GM18861 (cell line): ENCODE results near the gene PFKFB2.

Experiments
- ATAC-seq: cut with Tn5 transposase; IDR thresholded peaks from one replicate; pipeline ENCODE4 v1.9.1; 2021; ENCODE audit not compliant: unreplicated experiment

Gene PFKFB2

DNA sequence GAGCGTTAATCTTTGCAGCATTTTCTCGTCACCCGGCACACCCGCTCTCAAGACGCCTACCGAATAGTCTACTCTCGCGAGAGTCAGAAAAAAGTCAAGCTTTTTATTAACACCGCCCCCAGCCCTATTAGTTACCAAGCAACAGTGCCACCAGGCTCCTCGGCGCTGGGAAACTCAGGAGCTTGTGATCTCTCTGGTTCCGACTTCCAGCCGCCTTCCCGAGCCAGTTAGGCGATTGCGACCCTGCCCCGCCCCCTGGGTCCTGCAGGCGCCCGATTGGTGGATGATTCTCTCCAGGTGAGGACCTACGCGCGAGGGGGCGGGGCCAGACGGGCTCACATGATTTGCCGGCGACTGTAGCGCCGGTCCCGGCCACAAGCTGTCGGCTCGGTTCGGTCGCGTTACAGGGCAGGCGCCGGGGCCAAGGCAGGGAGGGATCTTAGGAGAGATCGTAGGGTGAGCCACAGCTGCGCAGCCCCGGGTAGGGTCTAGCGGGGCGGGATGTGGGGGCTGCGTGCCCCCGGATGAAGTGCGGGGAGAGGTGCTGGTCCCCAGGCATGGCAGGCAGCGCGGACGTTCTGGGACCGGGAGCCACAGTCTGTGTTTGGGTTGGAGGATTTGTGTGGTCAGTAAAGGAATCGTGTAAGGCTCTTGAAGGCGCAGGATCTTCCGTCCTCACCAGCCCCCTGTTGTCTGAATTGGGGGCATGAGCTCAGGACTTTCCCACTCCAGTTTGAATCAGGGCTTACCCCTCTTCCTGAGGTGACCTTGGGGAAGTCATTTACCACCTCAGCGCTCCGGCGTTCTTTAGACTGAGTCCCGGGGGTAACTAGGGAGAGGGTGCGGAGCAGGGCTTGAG, at the start of gene PFKFB2:
PFKFB2 (plus strand) TSS at position 365 of the 859 bp plus-strand sequence. CDS start 1,443 bp downstream, outside the sequence.
- peak; percentile 53 for ATAC-seq

DNA sequence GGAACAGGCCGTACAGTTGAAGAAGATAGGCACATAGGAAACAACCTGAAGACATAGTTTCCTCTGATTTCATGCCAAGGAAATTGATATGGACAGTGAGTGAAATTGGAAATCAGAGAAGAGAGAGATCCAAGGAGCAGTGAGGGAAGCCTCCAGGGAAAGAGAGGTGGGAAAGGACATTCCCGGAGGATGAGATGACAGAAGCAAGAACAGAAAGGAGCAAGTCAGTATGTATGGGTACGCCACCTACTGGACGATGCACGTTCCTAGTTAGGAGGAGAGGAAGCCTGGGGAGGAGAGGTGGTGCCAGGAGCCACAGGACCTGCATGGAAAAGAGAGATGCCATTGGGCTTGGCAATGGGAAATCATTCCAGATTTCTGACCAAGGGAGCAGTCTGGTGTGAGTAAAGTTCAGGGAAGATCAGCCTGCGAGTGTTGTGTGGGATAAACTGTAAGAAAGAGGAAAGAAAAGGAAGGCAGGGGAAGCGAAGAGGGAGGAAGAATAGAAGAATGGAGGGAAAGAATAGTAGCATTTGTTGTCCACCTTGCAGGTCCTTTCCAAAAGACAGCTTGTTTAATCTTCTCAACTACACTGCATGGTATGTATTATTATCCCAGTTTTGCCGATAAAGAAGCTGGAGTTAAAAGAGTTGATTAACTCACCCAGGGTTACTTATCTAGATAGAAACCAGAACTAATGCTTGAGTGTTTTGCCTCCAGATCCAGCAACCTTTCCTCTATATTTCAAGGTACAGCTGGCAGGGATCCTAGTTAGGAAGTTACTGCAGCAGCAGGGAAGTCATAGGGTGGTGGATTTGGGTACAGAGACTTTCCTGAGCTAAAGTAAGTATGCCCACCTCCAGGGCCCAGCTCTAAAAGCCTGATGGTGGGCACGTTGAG, 47.9 kb upstream of the PFKFB2 start:
- no peak for ATAC-seq

DNA sequence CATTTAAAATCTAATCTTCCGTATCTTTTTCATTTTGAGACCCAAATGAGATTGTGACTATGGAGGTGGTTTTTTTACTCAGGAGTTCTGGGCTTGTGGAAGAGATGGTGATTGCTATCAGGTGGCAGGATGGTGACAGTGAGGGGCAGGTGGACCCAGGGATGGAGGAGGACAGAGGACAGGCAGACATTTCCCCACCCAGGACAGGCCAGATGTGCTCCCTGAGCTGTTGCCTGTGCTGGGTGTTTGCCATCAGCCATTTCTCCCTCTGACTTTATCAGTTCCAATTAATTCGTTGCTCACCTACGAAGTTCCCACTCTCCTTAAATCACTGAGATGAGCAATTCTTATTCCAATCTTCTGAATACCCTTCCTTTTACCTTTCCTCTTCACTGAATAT, 47.0 kb upstream of the PFKFB2 start:
- no peak for ATAC-seq

DNA sequence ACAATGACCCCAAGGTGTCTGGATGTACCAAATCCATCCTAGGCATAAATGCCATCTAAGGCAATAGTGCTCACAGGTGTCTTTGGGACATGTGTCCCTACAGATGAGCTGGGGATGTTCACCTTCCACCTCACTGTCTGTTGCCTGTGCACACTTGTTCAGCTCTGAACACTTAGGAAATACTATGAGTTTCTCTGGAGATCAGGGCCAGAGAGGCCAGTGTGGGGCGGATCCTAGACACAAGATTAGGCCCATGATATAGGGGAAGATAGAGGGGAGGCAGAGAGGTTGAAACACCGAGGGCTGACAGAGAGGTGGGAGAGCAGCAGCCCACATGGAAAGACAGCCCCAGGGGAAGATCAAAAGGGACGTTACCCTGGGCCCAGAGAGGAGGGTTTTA, 46.2 kb upstream of the PFKFB2 start:
- ATAC-seq, result no peak

DNA sequence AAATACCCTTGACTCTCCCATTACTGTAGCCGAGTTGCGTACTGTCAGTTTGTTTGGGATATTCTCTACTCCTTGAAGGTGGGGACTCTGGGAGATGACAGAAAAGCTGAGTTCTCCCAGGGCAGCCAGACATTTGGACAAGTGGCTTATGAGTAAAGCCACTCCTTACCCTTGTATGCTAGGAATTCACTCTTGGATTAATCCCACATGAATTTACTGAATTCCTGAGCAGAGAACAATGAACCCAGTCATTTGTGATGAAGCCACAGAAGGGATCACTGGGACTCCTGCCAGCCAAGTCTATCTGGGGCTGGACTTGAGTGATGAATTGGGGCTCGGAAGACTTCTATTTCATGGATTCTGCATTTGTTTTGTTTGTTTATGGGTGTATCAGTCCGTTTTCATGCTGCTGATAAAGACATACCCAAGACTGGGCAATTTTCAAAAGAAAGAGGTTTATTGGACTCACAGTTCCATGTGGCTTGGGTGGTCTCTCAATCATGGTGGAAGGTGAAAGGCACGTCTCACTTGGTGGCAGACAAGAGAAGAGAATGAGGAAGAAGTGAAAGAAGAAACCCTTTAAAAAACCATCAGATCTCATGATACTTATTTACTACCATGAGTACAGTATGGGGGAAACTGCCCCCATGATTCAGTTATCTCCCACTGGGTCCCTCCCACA, 45.6 kb upstream of the PFKFB2 start:
- ATAC-seq, result no peak

DNA sequence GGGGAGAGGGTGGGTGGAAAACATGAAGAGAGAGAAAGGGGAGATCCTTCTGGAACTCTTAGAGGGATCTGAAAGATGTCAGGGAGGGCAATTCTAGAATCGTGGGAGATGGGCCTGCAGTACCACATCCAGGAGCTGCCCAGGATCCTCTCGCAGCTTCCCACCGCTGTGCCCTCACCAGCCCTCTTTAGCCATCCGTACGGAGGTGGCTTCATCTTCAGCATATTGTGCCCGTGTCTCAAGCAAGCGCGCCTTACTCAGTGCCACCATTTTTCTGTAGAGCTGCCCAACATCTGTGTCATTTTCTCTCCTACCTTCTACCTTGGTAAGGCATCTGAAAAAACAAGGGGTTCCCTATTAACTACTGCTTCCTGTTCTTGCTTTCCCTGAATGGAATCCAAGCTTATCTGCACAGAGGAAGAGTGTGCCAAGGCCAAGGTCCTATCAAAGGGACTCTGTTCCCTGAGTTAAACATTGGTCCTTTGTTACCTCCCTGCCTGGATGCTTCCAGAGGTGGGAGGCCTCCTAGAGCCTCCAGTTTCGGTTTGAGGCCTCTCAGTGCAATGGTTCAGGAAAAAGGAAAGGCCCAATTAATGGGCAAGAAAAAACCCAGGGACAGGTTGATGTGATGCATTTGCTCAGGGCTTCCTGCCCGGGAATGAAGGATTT, 43.8 kb upstream of the PFKFB2 start:
- no peak for ATAC-seq

DNA sequence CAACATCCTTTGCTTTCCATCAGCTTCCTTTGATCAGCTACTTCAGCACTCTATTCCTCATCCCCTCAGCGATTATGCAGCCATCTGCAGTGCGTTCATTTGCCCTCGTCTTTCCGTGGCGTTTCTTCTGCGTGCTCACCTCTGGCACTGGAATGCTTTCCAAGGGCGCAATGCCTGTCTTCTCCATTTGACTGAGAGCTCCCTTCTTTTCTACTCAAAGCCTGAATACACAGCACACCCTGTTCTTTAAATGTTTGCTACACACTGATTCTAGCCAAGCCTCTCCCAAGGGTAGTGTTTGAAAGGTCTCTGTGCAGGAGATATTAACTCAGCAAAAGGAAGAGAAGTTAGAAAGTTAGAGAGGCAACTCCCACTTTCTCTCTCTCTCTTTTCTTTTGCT, 43.1 kb upstream of the PFKFB2 start:
- no peak for ATAC-seq

DNA sequence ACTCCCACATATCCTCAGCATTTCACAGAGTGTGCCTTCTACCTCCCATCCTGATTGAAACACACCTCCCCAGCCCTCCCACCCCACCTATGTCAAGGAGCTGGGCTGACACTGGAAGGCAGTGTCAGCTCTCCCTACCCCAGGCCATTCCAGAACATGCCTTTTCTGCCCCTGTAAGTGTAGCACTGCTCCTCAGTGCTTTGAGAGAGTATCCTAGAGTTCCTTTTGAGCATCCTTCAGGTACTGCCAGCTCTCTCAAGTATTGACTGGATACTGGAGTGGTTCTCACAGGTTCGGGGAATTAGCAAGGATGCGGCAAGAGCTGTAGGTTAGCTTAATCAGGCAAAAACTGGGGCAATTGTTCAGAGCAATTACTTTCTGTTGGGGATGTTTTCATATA, 42.3 kb upstream of the PFKFB2 start:
- ATAC-seq, result no peak

DNA sequence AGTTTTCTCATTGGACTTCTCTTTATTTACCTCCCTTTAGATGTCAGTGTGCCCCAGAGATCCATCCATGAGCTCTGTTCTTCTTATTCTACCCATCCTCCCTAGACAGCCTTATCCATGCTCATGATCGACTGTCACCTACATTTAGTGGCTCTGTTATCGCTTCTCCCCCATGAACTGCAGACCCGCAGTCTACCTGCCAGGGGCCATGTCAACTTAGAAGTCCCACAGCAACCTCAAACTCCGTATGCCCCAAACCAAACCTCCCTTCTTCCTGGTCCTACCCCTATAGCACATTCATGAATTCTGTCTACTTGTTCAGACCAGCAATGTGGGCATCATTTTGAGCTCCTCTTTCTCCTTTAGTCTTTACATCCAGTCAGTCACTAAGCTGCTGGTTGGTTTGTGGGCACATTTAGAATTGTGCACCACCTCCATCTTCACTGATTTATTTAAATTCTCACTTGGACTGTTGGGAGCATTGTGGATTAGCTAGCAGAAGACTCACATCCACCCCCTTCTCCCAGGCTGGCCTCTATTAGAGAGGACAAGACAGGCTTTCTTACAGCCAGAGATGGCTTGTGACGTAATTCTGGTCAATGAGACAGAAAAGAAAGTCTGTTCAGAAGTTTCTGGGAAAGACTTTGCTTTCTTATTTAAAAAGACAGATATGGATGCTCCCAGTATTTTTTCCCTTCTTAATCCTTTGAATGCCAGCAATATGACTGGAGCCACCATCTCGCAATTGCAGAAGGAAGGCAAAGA, 39.6 kb upstream of the PFKFB2 start:
- ATAC-seq, result no peak

DNA sequence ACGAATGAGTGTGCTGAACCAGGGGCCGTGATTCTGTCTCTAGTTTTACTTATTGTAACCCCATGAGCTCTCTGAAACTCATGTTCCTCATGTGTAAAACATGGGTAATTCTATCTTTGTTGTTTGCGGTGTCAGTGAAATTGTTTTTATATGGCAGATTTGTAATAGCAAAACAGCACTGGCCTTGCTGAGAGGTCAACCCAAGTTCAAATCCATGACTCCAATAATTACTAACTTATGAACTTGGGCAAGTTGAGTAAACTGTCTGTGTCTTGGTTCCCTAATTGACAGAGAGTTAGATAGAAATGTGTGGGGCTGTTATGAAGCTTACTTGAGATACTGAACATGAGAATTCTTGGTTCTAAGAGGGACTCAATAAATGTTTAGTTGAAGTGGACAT, 38.3 kb upstream of the PFKFB2 start:
- ATAC-seq, result no peak

DNA sequence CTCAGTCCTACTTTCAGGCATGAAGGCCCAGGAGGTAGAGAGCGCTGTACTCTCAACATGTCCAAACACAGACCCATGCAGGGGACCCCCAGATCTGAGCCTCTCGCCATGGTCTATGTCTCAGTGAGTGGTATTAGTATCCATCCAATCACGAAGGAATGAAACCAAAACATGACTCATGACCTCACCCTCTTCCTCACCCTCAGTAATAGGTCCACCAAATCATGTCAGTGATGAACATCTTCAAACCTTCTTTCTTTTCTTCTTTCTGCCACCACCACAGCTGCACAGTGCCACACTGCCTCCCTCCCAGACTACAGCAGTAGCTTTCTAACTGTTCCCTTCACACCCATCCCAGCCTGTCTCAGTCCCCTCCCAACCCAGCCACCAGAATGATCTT, 37.3 kb upstream of the PFKFB2 start:
- ATAC-seq, result no peak

DNA sequence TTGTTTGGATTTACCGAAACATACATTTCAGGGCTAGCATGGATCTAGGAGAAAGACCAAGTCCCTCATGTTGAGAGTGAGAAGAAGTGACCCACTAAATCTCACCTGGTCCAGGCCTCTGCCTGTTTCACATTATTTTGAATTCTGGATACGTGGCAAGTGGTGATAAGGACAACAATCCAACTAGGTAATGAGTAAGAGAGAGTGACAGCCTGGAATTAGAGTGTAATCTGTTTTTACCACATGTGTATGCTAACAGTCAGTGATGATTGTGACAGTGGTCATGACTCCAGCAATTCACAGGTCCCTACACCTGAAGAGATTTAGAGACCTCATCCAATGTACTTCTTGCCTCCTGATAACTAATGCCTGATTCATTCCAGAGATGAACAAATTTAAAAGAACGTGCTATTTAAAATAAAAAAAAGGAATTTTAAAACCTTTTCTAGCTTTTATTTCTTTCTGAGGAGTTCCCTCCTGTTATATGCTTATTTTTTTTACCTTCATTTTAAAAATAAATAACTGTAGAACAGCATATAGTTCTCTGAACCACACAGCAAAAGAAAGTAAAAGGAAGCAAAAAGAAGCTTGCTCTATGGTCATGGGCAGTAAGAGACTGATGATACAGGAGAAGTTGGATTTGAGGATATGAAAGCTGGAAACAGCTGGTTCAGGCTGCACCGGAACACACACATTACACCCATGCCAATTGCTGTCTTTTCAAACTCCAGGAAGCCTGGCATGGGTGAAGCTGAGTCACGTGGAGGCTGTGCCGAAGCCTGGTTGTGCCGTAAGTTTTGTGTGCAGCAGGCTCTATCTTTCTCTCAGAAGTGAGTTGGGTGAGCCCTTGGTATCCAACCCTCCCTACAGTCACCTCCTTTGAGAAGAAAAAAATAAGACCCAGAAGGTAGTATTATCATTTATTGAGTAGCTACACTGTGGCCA, 35.2 kb upstream of the PFKFB2 start:
- ATAC-seq, result no peak

DNA sequence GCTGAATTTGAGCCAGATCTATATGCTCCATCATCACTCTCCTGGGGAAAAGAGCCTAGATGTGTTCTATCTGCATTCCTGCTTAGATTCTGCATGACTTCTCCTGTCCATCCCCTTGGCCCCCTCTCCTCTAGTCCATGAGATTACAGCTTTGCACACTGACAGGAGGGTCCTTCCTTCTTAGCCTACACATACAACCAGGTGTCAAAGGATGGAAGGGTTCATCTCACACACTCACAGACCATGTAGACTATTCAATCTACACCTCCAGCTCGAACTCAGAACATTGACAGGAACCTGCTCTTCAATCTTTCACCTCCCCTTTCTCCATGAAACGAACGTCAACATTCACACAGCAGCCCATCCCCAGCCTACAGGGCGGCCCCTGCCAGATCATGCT, 34.4 kb upstream of the PFKFB2 start:
- no peak for ATAC-seq

DNA sequence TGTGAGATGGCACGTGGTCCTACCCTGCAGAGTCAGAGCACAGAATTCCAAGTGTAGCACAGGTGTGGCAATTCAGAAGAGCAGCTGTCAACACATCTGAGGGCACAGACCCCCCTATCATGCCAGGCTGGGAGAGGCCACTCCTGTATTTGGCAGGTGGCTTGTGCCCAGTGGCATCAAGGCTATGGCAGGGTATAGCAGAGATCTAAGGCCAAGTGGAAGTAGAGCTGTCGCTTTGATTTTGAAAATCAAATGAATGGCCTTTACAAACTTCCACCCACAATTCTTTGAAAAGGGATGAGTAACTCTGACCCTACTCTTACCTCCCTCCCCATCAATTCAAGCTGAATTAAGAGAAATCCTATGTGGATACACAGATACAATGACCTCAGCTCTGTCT, 33.9 kb upstream of the PFKFB2 start:
- no peak for ATAC-seq

DNA sequence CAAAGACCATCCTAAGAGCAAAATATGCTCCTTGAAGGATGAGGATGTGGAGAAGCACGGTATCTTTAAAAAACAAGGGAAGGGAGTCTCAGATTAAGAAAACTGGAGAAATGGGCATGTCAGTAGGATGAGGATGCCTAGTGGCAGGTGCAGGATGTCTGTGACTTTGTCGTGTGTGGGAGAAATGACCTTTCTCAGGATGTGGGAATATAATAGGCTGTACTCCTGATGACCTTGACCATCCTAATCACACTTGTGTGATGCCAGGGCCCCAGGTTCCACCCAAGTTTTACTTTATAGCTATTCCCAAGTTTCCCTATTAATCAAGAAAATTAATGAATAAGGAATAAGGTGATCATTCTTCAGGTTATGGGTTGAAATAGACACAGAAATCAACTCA, 33.4 kb upstream of the PFKFB2 start:
- ATAC-seq, result no peak

DNA sequence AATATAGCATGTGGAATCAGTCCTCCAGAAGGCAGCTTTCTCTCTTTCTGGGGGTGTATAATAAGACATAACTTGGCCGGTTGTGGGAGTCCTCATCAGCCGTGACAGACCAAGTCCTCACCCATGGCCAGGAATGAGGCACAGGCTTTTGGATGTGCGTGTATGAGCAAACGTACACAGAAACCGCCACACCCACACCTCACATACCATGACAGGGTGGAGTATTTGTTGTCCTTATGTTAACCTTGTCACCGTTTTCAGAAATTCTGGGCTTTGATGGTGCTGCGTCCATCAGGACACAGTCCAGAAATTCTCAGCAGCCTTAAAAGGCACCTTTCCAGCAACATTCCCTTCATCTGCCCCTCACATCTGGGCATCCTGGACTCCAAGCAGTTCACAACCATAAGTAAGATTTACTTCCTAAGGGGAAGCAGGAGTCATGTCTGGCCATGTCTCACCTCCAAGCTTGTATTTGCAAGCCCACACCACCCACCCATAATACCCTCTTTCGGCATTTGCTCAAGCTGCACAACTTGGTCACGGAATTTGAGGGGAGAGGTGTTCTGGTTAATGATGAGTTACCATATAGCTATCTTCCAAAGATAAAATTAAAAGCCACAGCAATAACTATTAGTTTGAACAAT, 32.9 kb upstream of the PFKFB2 start:
- no peak for ATAC-seq

DNA sequence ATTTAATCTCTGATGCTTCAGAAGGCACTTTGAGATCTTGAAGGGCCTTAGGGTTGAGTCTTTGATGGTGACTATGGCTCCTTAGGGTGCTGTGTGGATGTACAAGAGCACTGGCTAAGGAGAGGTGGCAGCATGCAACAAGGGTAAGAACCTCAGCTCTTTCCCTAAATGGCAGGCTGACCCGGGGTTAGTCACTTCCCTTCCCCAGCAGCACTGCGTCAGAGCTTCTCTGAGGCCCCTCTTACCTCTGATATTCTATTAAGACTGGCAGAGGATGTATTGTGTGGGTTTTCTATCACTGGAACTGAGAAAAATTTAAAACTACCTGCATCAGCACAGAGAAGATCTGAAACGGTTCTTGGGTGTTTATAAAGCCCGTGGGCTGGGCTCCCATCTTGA, 32.4 kb upstream of the PFKFB2 start:
- no peak for ATAC-seq

DNA sequence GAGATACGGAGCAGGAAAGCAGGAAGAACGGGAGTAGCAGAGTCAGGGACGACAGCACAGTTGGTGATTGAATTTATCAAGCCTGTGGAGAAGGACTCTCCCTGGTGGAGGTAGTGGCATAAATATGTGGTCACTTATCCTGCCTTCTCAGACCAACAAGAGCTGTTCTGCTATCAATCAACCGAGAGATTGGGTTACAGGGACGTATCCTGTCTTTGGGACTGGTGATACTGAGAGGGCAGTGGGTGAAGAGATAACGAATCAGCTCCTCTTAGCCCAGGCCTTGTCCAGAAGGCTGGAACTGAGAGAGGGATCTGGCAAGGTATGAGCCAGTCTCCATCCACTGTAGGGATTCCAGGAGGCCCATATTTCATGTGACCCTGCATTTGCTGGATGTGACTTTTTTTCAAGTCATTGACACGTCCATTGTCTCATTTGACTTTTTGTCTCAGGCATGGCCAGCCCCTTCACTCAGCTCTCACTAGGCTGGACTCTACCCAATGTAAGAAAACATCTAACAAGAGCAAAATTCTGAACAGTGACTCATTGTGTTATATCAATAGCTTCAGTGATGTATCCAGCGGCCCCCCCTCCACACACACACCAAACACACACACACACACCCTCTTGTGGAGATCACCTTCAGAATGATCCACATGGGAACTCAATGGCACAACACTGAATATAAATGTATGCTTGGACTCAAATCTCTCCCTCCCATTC, 31.8 kb upstream of the PFKFB2 start:
- ATAC-seq, result no peak
